HEK293 (cell line): ENCODE measurements around the gene FOSB.
A peak's percentile ranks its signal among the peaks of the same experiment; 100 is the strongest.

Experiments used
- CTCF ChIP-seq: fragments of 450-650 bp; formaldehyde crosslinking; IDR thresholded peaks from 2 replicates; pipeline ENCODE4 v1.5.1; 2016; ENCODE audit warnings: missing biosample characterization, missing genetic modification characterization
- HOXA7 ChIP-seq: sonication (generic); formaldehyde crosslinking; IDR thresholded peaks from 2 replicates; pipeline ENCODE4 v1.8.1; 2022; ENCODE audit warnings: missing genetic modification reagents, borderline replicate concordance
- YY1 ChIP-seq: fragments of 450-650 bp; formaldehyde crosslinking; IDR thresholded peaks from 2 replicates; pipeline ENCODE4 v1.5.1; 2018; ENCODE audit warnings: missing biosample characterization, missing genetic modification characterization
- ZBTB10 ChIP-seq: fragments of 450-650 bp; formaldehyde crosslinking; IDR thresholded peaks from 2 replicates; pipeline ENCODE4 v1.5.1; 2016; ENCODE audit warnings: missing biosample characterization, missing genetic modification characterization
- ZFHX2 ChIP-seq: fragments of 450-650 bp; formaldehyde crosslinking; conservative IDR thresholded peaks from 2 replicates; pipeline ENCODE4 v1.5.1; 2016; ENCODE audit warnings: missing biosample characterization, missing genetic modification characterization
- ZNF16 ChIP-seq: fragments of 450-650 bp; formaldehyde crosslinking; IDR thresholded peaks from 2 replicates; pipeline ENCODE4 v1.5.1; 2016; ENCODE audit warnings: low read depth, missing biosample characterization, missing genetic modification characterization
- ZNF274 ChIP-seq, 2 experiments: fragments of 200-500 bp in 1 of 2; fragments of 450-650 bp in 1 of 2; sonication (Bioruptor generic) in 1 of 2; formaldehyde crosslinking in 1 of 2; IDR thresholded peaks; 2 replicates each; pipeline versions ENCODE4 v1.5.1 to v1.6.1; 2014 to 2016; ENCODE audit warnings: borderline replicate concordance in 1 of 2, inconsistent platforms in 1 of 2, low read length in 1 of 2, missing biosample characterization in 1 of 2, missing genetic modification characterization in 1 of 2
- ZNF324 ChIP-seq: fragments of 450-650 bp; formaldehyde crosslinking; IDR thresholded peaks from 2 replicates; pipeline ENCODE4 v1.5.1; 2016; ENCODE audit warnings: missing biosample characterization, missing genetic modification characterization
- ZNF670 ChIP-seq: fragments of 450-650 bp; formaldehyde crosslinking; IDR thresholded peaks from 2 replicates; pipeline ENCODE4 v1.5.1; 2016; ENCODE audit warnings: missing biosample characterization, missing genetic modification characterization, low read depth

GRCh38 chr19:45420356-45420755, 47.4 kb upstream of the FOSB start:
- TF ChIP-seq ZBTB10 (no peak), ZNF324 (tag by site-specific recombination) (no peak), ZNF670 (tag by site-specific recombination) (no peak), ZNF16 (tag by site-specific recombination) (no peak), ZFHX2 (tag by site-specific recombination) (peak; percentile 94), CTCF (tag by site-specific recombination) (no peak), ZNF274 (IDR thresholded peaks at IDR 0.05; ENCODE audit: low read length) (no peak), ZNF274 (tag by site-specific recombination; IDR thresholded peaks at IDR 0.05; ENCODE audit: borderline replicate concordance) (no peak), YY1 (tag by site-specific recombination) (no peak), HOXA7 (CRISPR knock-in tag) (no peak)
